Effector memory CD4-positive, alpha-beta T cell (primary cell): ENCODE measurements around the gene CAMSAP1.

ENCODE experiments used
- DNase-seq, 3 donors: peaks; one replicate each; pipeline ENCODE4 v3.0.0-alpha.2; 2020
- H3K27ac ChIP-seq: 2 replicates; pipeline ENCODE4 v1.7.0; 2013; ENCODE audit warnings: mild to moderate bottlenecking, low read length, moderate library complexity; ENCODE audit not compliant: insufficient read depth, poor library complexity, severe bottlenecking
- H3K27me3 ChIP-seq: replicated peaks from 2 replicates; pipeline ENCODE4 v1.7.0; 2013; ENCODE audit warnings: mild to moderate bottlenecking, low read length; ENCODE audit not compliant: insufficient read depth, control insufficient read depth, poor library complexity, severe bottlenecking
- H3K36me3 ChIP-seq: 2 replicates; pipeline ENCODE4 v1.7.0; 2013; ENCODE audit warnings: mild to moderate bottlenecking, low read length, moderate library complexity; ENCODE audit not compliant: control insufficient read depth, insufficient read depth
- H3K4me1 ChIP-seq: 2 replicates; pipeline ENCODE4 v1.7.0; 2013; ENCODE audit warnings: low read length, mild to moderate bottlenecking; ENCODE audit not compliant: control insufficient read depth, insufficient read depth, poor library complexity, severe bottlenecking
- H3K4me3 ChIP-seq: 2 replicates; pipeline ENCODE4 v1.7.0; 2013; ENCODE audit warnings: low read length, low read depth, mild to moderate bottlenecking; ENCODE audit not compliant: insufficient read depth, poor library complexity, severe bottlenecking
- H3K9me3 ChIP-seq: 2 replicates; pipeline ENCODE4 v1.7.0; 2013; ENCODE audit warnings: mild to moderate bottlenecking, low read length, moderate library complexity; ENCODE audit not compliant: control insufficient read depth

The CAMSAP1 gene

DNA sequence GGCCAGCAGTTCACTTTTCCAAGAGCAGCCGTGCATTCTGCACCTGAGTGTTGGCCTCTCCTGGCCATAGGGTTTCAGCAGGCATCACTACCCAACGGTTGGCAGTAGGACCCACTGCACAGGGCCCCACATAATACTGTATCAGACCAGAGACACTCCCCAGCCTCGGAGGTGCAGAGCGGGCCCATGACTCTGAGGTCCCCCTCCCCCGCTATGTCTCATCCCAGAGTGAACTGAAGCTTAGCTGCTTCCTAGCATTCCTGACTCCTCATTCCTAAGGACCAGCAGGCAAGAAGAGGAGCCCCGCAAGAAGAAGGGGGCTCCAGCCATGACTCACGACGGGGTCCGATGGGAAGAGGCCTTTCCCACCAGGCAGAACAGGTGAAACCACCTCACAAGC lies 67.2 kb downstream of the CAMSAP1 start:
- Histone ChIP-seq H3K27ac (no peak overlapping the region), H3K36me3 (no peaks in the 10 kb centered on the region), H3K4me3 (no peak overlapping the region), H3K4me1 (no peaks in the 10 kb centered on the region), H3K27me3 (no peaks in the 10 kb centered on the region), H3K9me3 (no peaks in the 10 kb centered on the region)
- no peak for DNase-seq

GRCh38 chr9:135839516-135839915 lies 67.8 kb downstream of the CAMSAP1 start:
- H3K36me3 ChIP-seq: peaks cover under 1% of the 10 kb centered on the region
- no peaks in the 10 kb centered on the region for H3K27me3 ChIP-seq
- no peak for DNase-seq
- H3K27ac ChIP-seq: no peak overlapping the region
- H3K9me3 ChIP-seq: no peaks in the 10 kb centered on the region
- H3K4me1 ChIP-seq: no peaks in the 10 kb centered on the region
- no peak overlapping the region for H3K4me3 ChIP-seq

DNA sequence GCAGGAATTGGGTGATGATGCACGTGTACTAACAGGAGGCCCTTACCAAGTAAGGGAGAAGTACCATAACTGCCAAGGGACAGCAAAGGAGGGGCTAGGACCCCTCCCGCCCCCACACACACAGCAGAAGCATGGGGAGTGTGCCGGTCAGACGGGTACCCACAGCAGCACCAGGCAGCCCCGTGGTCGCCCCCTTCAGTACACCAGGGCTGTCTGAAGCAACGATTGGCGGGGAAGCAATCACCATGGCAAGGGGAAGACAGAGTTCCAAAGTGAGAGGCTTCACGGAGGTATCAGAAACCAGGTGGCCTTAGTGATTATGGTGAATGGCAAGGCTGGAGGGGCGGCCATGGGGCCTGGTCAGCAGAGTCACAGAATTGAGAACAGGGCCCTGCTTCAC lies 72.2 kb downstream of the CAMSAP1 start:
- no peak overlapping the region for H3K27ac ChIP-seq
- H3K36me3 ChIP-seq: peaks cover 5% of the 10 kb centered on the region
- no peak for DNase-seq
- H3K9me3 ChIP-seq: no peaks in the 10 kb centered on the region
- H3K4me1 ChIP-seq: no peaks in the 10 kb centered on the region
- H3K27me3 ChIP-seq: no peaks in the 10 kb centered on the region
- no peak overlapping the region for H3K4me3 ChIP-seq

- H3K36me3 ChIP-seq: peaks cover 5% of the 10 kb centered on the region
- H3K4me1 ChIP-seq: no peaks in the 10 kb centered on the region
- no peaks in the 10 kb centered on the region for H3K9me3 ChIP-seq
- H3K27me3 ChIP-seq: no peaks in the 10 kb centered on the region
- no peak overlapping the region for H3K4me3 ChIP-seq
- DNase-seq: no peak
- no peak overlapping the region for H3K27ac ChIP-seq
These were observed 73.5 kb downstream of the CAMSAP1 start for GRCh38 chr9:135833864-135834263.

- peaks cover 14% of the 10 kb centered on the region for H3K36me3 ChIP-seq
- no peaks in the 10 kb centered on the region for H3K27me3 ChIP-seq
- DNase-seq: no peak
These were observed 76.8 kb downstream of the CAMSAP1 start for GRCh38 chr9:135830496-135830895.

GRCh38 chr9:135828656-135829055 lies 78.7 kb downstream of the CAMSAP1 start:
- Histone ChIP-seq H3K27ac (no peak overlapping the region), H3K4me1 (no peaks in the 10 kb centered on the region), H3K9me3 (no peaks in the 10 kb centered on the region), H3K36me3 (peaks cover 11% of the 10 kb centered on the region), H3K27me3 (no peaks in the 10 kb centered on the region), H3K4me3 (no peak overlapping the region)
- no peak for DNase-seq

More at GRCh38 chr9:135830496-135830895, 76.8 kb downstream of the CAMSAP1 start:
- Histone ChIP-seq H3K4me1 (no peaks in the 10 kb centered on the region), H3K27ac (no peak overlapping the region), H3K9me3 (no peaks in the 10 kb centered on the region), H3K4me3 (no peak overlapping the region)

GRCh38 chr9:135827866-135828580 lies 79.3 kb downstream of the CAMSAP1 start:
- Histone ChIP-seq H3K4me3 (no peak overlapping the region), H3K4me1 (no peaks in the 10 kb centered on the region), H3K36me3 (peaks cover 17% of the 10 kb centered on the region), H3K27me3 (no peaks in the 10 kb centered on the region), H3K9me3 (no peaks in the 10 kb centered on the region), H3K27ac (no peak overlapping the region)
- DNase-seq: no peak

DNA sequence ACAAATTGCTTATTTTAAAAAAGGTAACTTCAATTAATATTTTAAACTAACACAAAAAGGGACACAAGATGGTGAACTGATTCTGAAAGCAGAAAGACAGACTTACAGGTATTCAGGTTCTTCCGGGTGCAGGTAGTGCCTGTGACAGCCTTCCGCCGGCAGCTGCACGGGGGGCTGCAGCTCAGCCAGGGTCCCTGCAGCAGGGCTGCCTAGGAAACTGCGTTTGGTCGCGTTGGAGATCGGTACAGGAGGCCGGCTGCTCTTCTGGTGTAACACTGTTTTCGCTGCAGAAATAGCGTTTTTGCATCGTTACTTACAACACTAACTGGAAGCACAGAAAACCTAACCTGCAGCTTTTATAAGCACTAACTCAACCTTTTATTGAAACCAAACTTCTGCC lies 80.0 kb downstream of the CAMSAP1 start:
- no peaks in the 10 kb centered on the region for H3K27me3 ChIP-seq
- no peaks in the 10 kb centered on the region for H3K4me1 ChIP-seq
- DNase-seq: no peak
- no peak overlapping the region for H3K4me3 ChIP-seq
- no peaks in the 10 kb centered on the region for H3K9me3 ChIP-seq
- peaks cover 24% of the 10 kb centered on the region for H3K36me3 ChIP-seq
- no peak overlapping the region for H3K27ac ChIP-seq

DNA sequence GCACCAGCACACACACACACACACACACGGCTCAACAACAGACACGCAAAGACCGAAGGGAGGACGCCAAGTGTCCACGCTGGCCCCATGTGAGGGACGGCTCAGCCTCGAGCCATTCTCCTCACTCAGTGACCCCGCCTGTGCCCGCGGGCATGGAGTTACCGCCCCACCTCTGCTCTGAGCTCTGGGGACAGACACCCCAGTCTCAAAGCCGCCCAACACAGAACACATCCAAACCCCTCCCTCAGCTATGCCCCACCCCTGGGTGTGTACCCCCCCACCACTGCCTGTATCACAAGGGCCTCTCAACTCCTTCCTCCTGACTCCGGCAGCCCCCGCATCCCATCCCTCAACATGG lies 81.2 kb downstream of the CAMSAP1 start:
- no peak overlapping the region for H3K4me3 ChIP-seq
- no peaks in the 10 kb centered on the region for H3K27me3 ChIP-seq
- no peaks in the 10 kb centered on the region for H3K4me1 ChIP-seq
- H3K36me3 ChIP-seq: peaks cover 35% of the 10 kb centered on the region
- no peaks in the 10 kb centered on the region for H3K9me3 ChIP-seq
- H3K27ac ChIP-seq: no peak overlapping the region
- DNase-seq: no peak

DNA sequence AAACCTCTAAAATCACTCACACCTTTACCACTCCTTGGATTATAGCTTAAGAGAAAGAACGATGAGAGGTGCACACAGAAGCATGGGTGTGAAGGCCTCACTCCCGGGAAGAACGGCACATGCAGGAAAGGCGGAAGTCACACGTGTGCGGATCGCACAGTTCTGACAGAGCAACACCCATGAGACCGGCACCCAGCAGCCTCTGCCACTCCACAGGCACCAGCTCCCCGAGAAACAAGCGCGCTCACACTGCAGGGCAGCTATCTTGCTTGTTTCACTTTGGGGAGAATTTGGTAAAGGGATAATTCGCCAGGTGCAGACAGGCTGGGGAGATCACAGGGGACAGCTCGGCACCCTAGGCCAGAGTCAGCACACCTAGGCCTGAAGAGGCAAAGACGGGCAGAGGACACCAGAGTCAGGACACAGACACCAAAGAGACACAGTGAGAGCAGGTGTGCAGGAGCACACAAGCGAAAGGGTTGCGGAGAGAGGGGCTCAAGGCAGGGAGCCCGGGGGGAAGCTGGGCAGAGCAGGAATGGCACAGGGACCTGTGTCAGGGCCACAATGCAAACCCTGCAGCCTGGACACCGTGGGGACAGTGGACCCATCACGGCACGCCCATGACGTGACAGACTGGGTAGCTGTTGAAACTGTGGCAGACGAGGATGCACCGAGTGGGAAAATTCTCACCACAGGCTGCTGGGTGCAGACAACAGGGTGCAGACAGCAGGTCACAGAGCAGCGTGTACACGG lies 81.7 kb downstream of the CAMSAP1 start:
- Histone ChIP-seq H3K4me3 (no peak overlapping the region), H3K4me1 (no peaks in the 10 kb centered on the region), H3K27me3 (no peaks in the 10 kb centered on the region), H3K36me3 (peaks cover 41% of the 10 kb centered on the region), H3K9me3 (no peaks in the 10 kb centered on the region), H3K27ac (no peak overlapping the region)
- DNase-seq: no peak
